Panc1 (cell line): ENCODE measurements around the gene MAP6.

ENCODE experiments used
- POLR2AphosphoS5 ChIP-seq: IDR thresholded peaks from 2 replicates; pipeline ENCODE4 v1.6.1; 2012; ENCODE audit warnings: mild to moderate bottlenecking, low read depth, low read length, moderate library complexity
- SIN3A ChIP-seq: IDR thresholded peaks from 2 replicates; pipeline ENCODE4 v1.6.1; 2012; ENCODE audit warnings: low read depth, mild to moderate bottlenecking, low read length, moderate library complexity, borderline replicate concordance; ENCODE audit not compliant: insufficient read depth
- TCF7L2 ChIP-seq: IDR thresholded peaks from 2 replicates; pipeline ENCODE4 v1.6.1; 2011; ENCODE audit warnings: mild to moderate bottlenecking, low read depth, low read length, inconsistent platforms
- TF ChIP-seq, protein P1 (sequence below): fragments of 450-650 bp; IDR thresholded peaks from 2 replicates; pipeline ENCODE4 v1.5.1; 2017; ENCODE audit warnings: mild to moderate bottlenecking
- TF ChIP-seq, protein P2 (sequence below), 2 experiments: IDR thresholded peaks; 2 replicates each; pipeline ENCODE4 v1.6.1; 2011 to 2012; ENCODE audit warnings: low read depth in 2 of 2, control low read depth in 1 of 2, low read length in 1 of 2, mild to moderate bottlenecking in 1 of 2, moderate library complexity in 1 of 2; ENCODE audit not compliant: insufficient read depth in 1 of 2

DNA sequence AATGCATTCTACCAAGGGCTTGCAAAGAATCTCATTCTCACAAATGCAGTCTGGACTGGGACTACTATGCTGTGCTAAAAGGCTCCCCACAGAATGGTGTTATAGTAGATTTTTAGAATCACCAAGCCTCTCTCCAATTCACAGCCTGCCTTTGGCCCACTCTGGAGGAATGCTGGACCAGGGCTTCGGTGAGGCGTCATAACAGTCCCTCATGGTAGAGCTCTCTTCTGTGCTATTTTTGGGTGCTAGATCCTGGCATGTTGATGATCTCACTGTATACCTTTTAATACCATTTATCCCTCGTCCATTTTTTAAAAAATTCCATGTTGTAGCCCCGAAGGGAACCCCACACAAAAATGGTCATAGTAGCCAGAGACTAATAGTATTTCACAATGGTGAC lies 17.6 kb downstream of the MAP6 start:
- TF ChIP-seq, protein P1, sequence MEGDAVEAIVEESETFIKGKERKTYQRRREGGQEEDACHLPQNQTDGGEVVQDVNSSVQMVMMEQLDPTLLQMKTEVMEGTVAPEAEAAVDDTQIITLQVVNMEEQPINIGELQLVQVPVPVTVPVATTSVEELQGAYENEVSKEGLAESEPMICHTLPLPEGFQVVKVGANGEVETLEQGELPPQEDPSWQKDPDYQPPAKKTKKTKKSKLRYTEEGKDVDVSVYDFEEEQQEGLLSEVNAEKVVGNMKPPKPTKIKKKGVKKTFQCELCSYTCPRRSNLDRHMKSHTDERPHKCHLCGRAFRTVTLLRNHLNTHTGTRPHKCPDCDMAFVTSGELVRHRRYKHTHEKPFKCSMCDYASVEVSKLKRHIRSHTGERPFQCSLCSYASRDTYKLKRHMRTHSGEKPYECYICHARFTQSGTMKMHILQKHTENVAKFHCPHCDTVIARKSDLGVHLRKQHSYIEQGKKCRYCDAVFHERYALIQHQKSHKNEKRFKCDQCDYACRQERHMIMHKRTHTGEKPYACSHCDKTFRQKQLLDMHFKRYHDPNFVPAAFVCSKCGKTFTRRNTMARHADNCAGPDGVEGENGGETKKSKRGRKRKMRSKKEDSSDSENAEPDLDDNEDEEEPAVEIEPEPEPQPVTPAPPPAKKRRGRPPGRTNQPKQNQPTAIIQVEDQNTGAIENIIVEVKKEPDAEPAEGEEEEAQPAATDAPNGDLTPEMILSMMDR: no peak
- no peak for TF ChIP-seq SIN3A
- no peak for TF ChIP-seq POLR2AphosphoS5
- TF ChIP-seq, protein P2, sequence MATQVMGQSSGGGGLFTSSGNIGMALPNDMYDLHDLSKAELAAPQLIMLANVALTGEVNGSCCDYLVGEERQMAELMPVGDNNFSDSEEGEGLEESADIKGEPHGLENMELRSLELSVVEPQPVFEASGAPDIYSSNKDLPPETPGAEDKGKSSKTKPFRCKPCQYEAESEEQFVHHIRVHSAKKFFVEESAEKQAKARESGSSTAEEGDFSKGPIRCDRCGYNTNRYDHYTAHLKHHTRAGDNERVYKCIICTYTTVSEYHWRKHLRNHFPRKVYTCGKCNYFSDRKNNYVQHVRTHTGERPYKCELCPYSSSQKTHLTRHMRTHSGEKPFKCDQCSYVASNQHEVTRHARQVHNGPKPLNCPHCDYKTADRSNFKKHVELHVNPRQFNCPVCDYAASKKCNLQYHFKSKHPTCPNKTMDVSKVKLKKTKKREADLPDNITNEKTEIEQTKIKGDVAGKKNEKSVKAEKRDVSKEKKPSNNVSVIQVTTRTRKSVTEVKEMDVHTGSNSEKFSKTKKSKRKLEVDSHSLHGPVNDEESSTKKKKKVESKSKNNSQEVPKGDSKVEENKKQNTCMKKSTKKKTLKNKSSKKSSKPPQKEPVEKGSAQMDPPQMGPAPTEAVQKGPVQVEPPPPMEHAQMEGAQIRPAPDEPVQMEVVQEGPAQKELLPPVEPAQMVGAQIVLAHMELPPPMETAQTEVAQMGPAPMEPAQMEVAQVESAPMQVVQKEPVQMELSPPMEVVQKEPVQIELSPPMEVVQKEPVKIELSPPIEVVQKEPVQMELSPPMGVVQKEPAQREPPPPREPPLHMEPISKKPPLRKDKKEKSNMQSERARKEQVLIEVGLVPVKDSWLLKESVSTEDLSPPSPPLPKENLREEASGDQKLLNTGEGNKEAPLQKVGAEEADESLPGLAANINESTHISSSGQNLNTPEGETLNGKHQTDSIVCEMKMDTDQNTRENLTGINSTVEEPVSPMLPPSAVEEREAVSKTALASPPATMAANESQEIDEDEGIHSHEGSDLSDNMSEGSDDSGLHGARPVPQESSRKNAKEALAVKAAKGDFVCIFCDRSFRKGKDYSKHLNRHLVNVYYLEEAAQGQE (IDR thresholded peaks at IDR 0.05; ENCODE audit: insufficient read depth in 1 of 2, low read depth in 2 of 2, low read length in 1 of 2): no peak
- no peak for TF ChIP-seq TCF7L2
